Testis (tissue), 3 donors: ENCODE measurements around the gene SHISA7. TPM values are rescaled to one million over a fixed set of nuclear protein-coding genes. Genes with fewer than 3 reads are reported as not detected.

ENCODE experiments used
- DNase-seq: peaks from one replicate; pipeline ENCODE4 v3.0.0-alpha.2; 2019
- H3K27ac ChIP-seq, 2 donors: fragments of 200-600 bp; sonication (generic); one replicate each; pipeline ENCODE4 v1.5.1; 2019
- H3K27me3 ChIP-seq: fragments of 200-600 bp; sonication (generic); one replicate; pipeline ENCODE4 v1.5.1; 2019
- H3K36me3 ChIP-seq: fragments of 200-600 bp; sonication (generic); one replicate; pipeline ENCODE4 v1.5.1; 2017; ENCODE audit warnings: low read depth; ENCODE audit errors: missing control alignments
- H3K4me1 ChIP-seq: fragments of 200-600 bp; sonication (generic); one replicate; pipeline ENCODE4 v1.5.1; 2019
- H3K4me3 ChIP-seq, 2 donors: fragments of 200-600 bp; sonication (generic); one replicate each; pipeline ENCODE4 v1.5.1; 2017 to 2019
- H3K9me3 ChIP-seq: fragments of 200-600 bp; sonication (generic); one replicate; pipeline ENCODE4 v1.5.1; 2017
- POLR2A ChIP-seq: fragments of 450-650 bp; IDR thresholded peaks from one replicate; pipeline ENCODE4 v1.6.1; 2017; ENCODE audit warnings: antibody characterized with exemption, mild to moderate bottlenecking, moderate library complexity
- WGBS, 2 donors: methylation state at CpG; one replicate each; pipeline ENCODE4 v1.1.5; 2018; 5-methylcytosine and 5-hydroxymethylcytosine counted together
- intact Hi-C: fragments of 100-400 bp; cut with DNase I; formaldehyde crosslinking; loops from one replicate; pipeline ENCODE4 v1.15.1; 2023; ENCODE audit warnings: low total_unique reads
- polyA plus RNA-seq: library from polyadenylated mRNA; stranded (reverse); fragments of 350-450 nt; fragmentation: Illumina TruSeq; extraction: RNeasy Lipid Tissue Mini Kit (QIAGEN cat#74804); gene quantifications from one replicate; pipeline ENCODE4 v1.2.3, GENCODE V29; 2014; ENCODE audit warnings: low read depth, low replicate concordance; ENCODE audit not compliant: insufficient read depth
- total RNA-seq, 2 donors: library from RNA; depleted of rRNA; stranded (reverse); fragments of >200 nt; gene quantifications; one replicate each; pipeline ENCODE4 v1.2.3, GENCODE V29; 2016
- TF ChIP-seq, protein P1 (sequence below), 3 experiments: fragments of 450-650 bp in 2 of 3; fragments of 200-600 bp in 1 of 3; sonication (generic) in 1 of 3; IDR thresholded peaks; one replicate each; pipeline ENCODE4 v1.5.1; 2016 to 2019; ENCODE audit warnings: antibody characterized with exemption in 3 of 3, mild to moderate bottlenecking in 2 of 3, moderate library complexity in 1 of 3

The SHISA7 gene
- total and polyA plus RNA-seq, 3 donors from 2014 or later = 0.43 to 1.0 (median 0.45) TPM

DNA sequence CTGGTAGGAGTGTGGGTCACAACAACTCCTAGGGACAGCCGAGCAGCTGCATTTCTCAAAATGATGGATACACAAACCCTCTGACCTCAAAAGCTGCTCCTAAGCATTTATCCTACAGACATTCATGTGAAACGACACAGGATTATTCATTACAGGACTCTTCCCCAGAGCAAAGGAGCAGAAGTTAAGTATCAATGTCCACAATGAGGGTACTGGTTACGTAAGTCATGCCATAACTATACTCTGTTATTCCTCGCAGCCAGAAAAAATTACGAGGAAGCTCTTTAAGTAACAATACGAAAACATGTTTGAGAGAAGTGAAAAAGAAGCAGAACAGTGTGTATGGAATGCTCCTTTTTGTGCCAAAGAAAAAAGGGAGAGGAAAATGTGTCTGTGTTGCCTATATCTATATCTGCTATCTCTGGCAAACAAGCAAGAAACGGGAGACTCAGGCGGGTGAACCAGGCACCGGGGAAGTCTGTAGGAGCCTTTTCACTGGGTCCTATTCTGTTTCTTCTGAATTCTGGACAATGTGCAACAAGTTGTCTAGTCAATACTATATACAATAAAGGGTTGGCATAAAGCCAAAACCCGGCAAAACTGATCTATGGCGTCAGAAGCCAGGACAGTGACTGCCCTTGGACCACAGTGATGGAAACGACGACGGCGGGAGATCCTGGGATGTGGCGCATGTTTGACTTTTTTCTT is 17.0 kb upstream of the SHISA7 start:
- peak; percentile 53 for DNase-seq
- intact Hi-C loops = no loop called here
- Histone ChIP-seq H3K36me3 (no peaks in the 10 kb centered on the region), H3K9me3 (no peaks in the 10 kb centered on the region), H3K4me1 (peaks cover 24% of the 10 kb centered on the region), H3K4me3 (peak overlapping the region in 1 of 2 donors; percentile 77), H3K27me3 (no peaks in the 10 kb centered on the region), H3K27ac (peak overlapping the region; percentile 95 to 96)
- 8 to 9% methylated on average over 15 to 16 of the region's 16 CpGs for WGBS, 2 donors
- TF ChIP-seq POLR2A = no peak

DNA sequence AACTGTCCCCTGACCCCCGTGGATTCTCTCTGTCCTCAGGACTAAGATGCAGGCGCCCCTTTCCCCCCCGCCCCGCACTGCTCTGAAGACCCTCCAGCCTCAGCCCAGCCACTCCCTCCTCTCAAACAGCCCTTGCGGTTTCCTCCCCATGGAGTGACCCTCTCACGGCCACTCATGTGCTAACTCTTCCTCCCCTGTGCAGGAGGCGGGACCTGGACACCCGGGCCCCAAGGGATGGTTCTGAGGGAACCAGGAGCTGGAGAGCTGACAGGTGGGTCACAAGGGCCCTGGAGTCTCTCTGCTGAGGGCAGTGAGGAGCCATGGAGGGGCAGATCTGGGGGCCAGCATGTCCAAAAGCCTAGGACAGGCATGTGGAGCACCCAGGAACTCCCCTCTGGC is 16.4 kb upstream of the SHISA7 start:
- intact Hi-C loops = no loop called here
- Histone ChIP-seq H3K4me1 (peaks cover 24% of the 10 kb centered on the region), H3K4me3 (no peak overlapping the region), H3K9me3 (no peaks in the 10 kb centered on the region), H3K36me3 (no peaks in the 10 kb centered on the region), H3K27me3 (no peaks in the 10 kb centered on the region), H3K27ac (peak overlapping the region; percentile 95 to 96)
- TF ChIP-seq, protein P1, sequence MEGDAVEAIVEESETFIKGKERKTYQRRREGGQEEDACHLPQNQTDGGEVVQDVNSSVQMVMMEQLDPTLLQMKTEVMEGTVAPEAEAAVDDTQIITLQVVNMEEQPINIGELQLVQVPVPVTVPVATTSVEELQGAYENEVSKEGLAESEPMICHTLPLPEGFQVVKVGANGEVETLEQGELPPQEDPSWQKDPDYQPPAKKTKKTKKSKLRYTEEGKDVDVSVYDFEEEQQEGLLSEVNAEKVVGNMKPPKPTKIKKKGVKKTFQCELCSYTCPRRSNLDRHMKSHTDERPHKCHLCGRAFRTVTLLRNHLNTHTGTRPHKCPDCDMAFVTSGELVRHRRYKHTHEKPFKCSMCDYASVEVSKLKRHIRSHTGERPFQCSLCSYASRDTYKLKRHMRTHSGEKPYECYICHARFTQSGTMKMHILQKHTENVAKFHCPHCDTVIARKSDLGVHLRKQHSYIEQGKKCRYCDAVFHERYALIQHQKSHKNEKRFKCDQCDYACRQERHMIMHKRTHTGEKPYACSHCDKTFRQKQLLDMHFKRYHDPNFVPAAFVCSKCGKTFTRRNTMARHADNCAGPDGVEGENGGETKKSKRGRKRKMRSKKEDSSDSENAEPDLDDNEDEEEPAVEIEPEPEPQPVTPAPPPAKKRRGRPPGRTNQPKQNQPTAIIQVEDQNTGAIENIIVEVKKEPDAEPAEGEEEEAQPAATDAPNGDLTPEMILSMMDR (IDR thresholded peaks at IDR 0.05) = no peak
- no peak for TF ChIP-seq POLR2A
- DNase-seq = no peak
- 52 to 59% methylated on average over 8 of the region's 8 CpGs for WGBS, 2 donors

DNA sequence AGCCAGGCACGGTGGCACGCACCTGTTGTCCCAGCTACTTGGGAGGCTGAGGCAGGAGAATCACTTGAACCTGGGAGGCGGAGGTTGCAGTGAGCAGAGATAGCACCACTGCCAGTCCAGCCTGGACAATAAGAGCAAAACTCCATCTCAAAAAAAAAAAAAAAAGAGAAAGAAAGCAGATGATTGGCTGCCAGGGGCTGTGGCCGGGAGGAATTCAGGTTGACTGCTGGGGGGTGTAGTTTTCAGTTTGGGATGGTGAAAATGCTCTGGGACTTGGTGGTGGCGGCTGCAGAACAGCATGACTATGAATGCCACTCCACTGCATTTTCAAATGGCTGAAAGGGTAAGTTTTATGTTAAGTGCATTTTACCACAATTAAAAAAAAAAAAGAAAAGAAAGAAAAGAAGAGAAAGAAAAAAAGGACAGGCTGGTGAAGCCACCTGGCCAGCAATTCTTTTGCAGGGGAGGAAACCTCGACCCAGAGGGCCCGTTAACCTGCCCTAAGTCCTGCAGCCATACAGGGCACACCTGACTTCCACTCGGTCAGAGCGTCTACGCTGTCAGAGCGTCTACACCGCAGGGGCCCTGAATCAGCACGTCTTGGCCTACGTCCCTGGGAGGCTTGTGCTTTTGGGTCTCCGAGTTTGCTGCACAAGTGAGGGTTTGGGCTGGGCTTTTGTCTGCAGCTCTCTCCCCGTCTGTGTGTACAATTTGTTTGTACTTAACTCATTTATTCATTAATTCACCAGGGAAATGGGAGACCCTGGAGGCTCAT is 14.8 kb upstream of the SHISA7 start:
- no peak for DNase-seq
- Histone ChIP-seq H3K4me3 (no peak overlapping the region), H3K27ac (peak overlapping the region in 1 of 2 donors; percentile 95), H3K27me3 (no peaks in the 10 kb centered on the region), H3K36me3 (no peaks in the 10 kb centered on the region), H3K4me1 (peaks cover 39% of the 10 kb centered on the region), H3K9me3 (no peaks in the 10 kb centered on the region)
- intact Hi-C loops = no loop called here
- TF ChIP-seq, protein P1 (IDR thresholded peaks at IDR 0.05) = no peak
- no peak for TF ChIP-seq POLR2A
- 82 to 85% methylated on average over 16 of the region's 16 CpGs for WGBS, 2 donors

DNA sequence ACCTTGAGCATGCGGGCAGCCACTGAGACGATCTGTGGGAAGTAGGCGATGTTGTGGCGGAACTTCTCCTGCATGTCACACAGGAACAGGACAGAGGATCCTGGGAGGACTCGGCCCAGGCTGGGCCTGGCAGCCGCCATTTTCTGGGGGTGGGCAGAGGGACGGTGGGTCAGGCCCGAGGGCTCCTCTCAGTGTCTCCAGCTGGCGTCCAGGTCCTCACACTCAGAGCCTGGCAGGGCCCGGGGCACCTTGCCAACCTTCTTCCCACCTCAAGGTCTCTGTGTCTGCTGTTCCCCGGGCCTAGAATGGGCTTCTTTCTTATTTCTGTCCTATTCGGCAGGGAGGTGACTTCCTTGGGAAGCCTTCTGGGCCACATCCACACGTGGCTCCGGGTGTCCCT is 13.2 kb upstream of the SHISA7 start:
- H3K4me3 ChIP-seq = no peak overlapping the region
- no peaks in the 10 kb centered on the region for H3K36me3 ChIP-seq
- intact Hi-C loops = no loop called here
- WGBS, 2 donors = 67 to 81% methylated on average over 10 to 14 of the region's 14 CpGs
- H3K4me1 ChIP-seq = peaks cover 49% of the 10 kb centered on the region
- TF ChIP-seq, protein P1 (IDR thresholded peaks at IDR 0.05) = no peak
- TF ChIP-seq POLR2A = no peak
- no peaks in the 10 kb centered on the region for H3K9me3 ChIP-seq
- no peaks in the 10 kb centered on the region for H3K27me3 ChIP-seq
- peak; percentile 63 for DNase-seq
- H3K27ac ChIP-seq = no peak overlapping the region

DNA sequence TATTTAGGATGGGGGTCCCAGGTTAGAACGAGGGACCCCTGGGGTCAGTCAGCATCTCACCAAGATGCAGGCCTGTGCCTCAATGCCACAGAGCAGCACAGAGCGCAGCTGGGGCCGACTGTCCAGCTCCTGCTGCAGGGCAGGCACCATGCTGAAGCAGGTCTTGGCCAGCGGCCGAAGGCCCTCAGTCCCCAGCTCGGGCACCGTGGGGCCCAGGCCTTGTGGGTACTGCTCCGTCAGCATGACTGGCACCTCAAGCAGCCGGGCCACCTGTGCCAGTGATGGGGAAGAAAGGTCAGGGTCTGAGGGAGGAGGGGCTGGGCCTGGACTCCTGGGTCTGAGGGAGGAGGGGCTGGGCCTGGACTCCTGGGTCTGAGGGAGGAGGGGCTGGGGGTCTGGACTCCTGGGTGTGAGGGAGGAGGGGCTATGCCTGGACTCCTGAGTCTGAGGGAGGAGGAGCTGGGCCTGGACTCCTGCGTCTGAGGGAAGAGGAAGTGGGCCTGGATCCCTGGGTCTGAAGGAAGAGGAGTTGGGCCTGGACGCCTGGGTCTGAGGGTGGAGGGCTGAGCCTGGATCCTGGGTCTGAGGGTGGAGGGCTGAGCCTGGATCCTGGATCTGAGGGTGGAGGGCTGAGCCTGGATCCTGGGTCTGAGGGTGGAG is 12.6 kb upstream of the SHISA7 start:
- no peak overlapping the region for H3K4me3 ChIP-seq
- 65 to 87% methylated on average over 5 to 11 of the region's 11 CpGs for WGBS, 2 donors
- intact Hi-C loops = no loop called here
- no peak for TF ChIP-seq POLR2A
- TF ChIP-seq, protein P1 (IDR thresholded peaks at IDR 0.05) = no peak
- H3K9me3 ChIP-seq = no peaks in the 10 kb centered on the region
- H3K27ac ChIP-seq = no peak overlapping the region
- no peak for DNase-seq
- peaks cover 44% of the 10 kb centered on the region for H3K4me1 ChIP-seq
- H3K36me3 ChIP-seq = no peaks in the 10 kb centered on the region
- no peaks in the 10 kb centered on the region for H3K27me3 ChIP-seq
